Measurements from ENCODE around the gene CSE1L. TPM values are rescaled to one million over a fixed set of nuclear protein-coding genes. Genes with fewer than 3 reads are reported as not detected.
"Not testable (repeated sequence)": the region's sequence is repeated elsewhere in the genome, so short reads cannot be mapped to it uniquely, and the experiment has no call there.

CSE1L gene
- total and polyA plus RNA-seq, 2 experiments from 2014 or later: 163 to 326 TPM

GRCh38 chr20:49104979-49105547 is 59.0 kb downstream of the CSE1L start:
- H3K27me3 ChIP-seq (ENCODE audit: insufficient read depth); H3K4me3 Mint-ChIP-seq; H3K4me2 ChIP-seq; H3K79me2 ChIP-seq (replicated peaks; ENCODE audit: insufficient read depth); H3K27ac Mint-ChIP-seq; H2AFZ ChIP-seq; H3K9me3 Mint-ChIP-seq; H3K4me1 ChIP-seq (ENCODE audit: insufficient read depth); DNase-seq (ENCODE audit: low spot score); H3K4me3 ChIP-seq; ATAC-seq; H3K9me2 ChIP-seq (ENCODE audit: insufficient read depth): not testable (repeated sequence)
- peaks cover 28% of the 10 kb centered on the region for H3K36me3 ChIP-seq (ENCODE audit: insufficient read depth)
- peaks cover 43% of the 10 kb centered on the region for H3F3A ChIP-seq (replicated peaks; ENCODE audit: low read depth)
- peak; percentile 35; the same call in 1 of the 2 replicates for TF ChIP-seq POLR2AphosphoS5 (IDR thresholded peaks at IDR 0.05; ENCODE audit: low read depth)
- Mint-ChIP-seq H3K36me3 (ENCODE audit: low read depth) (peaks cover 60% of the 10 kb centered on the region), H3K27me3 (ENCODE audit: insufficient read depth, low read depth, poor library complexity) (peaks cover 23% of the 10 kb centered on the region), H3K4me1 (peaks cover 10% of the 10 kb centered on the region; the same call in 2 of the 3 replicates)
- peak overlapping the region; percentile 67; the same call in 1 of the 2 replicates for H3K27ac ChIP-seq (ENCODE audit: low read depth)
- H4K20me1 ChIP-seq (replicated peaks; ENCODE audit: insufficient read depth): peaks cover 34% of the 10 kb centered on the region

GRCh38 chr20:49106328-49106727 is 60.2 kb downstream of the CSE1L start:
- H3K27me3 Mint-ChIP-seq (ENCODE audit: insufficient read depth, low read depth, poor library complexity): peaks cover 31% of the 10 kb centered on the region
- Histone ChIP-seq H3F3A (replicated peaks; ENCODE audit: low read depth) (peaks cover 37% of the 10 kb centered on the region), H3K4me2 (no peak overlapping the region), H3K4me1 (ENCODE audit: insufficient read depth) (no peaks in the 10 kb centered on the region), H3K4me3 (no peak overlapping the region), H3K9me2 (ENCODE audit: insufficient read depth) (peaks cover 3% of the 10 kb centered on the region; the same call in 1 of the 2 replicates), H3K27ac (ENCODE audit: low read depth) (peak overlapping the region; percentile 67), H3K27me3 (ENCODE audit: insufficient read depth) (no peaks in the 10 kb centered on the region), H2AFZ (no peak overlapping the region), H3K79me2 (replicated peaks; ENCODE audit: insufficient read depth) (peaks cover 3% of the 10 kb centered on the region; the same call in 1 of the 2 replicates), H4K20me1 (replicated peaks; ENCODE audit: insufficient read depth) (peaks cover 25% of the 10 kb centered on the region), H3K36me3 (ENCODE audit: insufficient read depth) (peaks cover 23% of the 10 kb centered on the region)
- H3K4me3 Mint-ChIP-seq: no peak overlapping the region
- peaks cover 55% of the 10 kb centered on the region for H3K36me3 Mint-ChIP-seq (ENCODE audit: low read depth)
- no peak overlapping the region; the same call in 1 of the 2 replicates for H3K27ac Mint-ChIP-seq
- DNase-seq (ENCODE audit: low spot score) (no peak), ATAC-seq (no peak; the same call in 2 of the 3 replicates)
- peaks cover 3% of the 10 kb centered on the region; the same call in 1 of the 3 replicates for H3K9me3 Mint-ChIP-seq
- peaks cover 10% of the 10 kb centered on the region; the same call in 2 of the 3 replicates for H3K4me1 Mint-ChIP-seq
- TF ChIP-seq CTCF (conservative IDR thresholded peaks at IDR 0.05; ENCODE audit: low read depth in 2 of 2) (no peak), REST (IDR thresholded peaks at IDR 0.05; ENCODE audit: unreplicated experiment) (no peak), POLR2AphosphoS5 (IDR thresholded peaks at IDR 0.05; ENCODE audit: low read depth) (no peak), JUNB (IDR thresholded peaks at IDR 0.05; ENCODE audit: unreplicated experiment) (no peak), EZH2 (IDR thresholded peaks at IDR 0.05; ENCODE audit: low read depth, unreplicated experiment) (no peak), STAT1 (IDR thresholded peaks at IDR 0.05; ENCODE audit: unreplicated experiment) (no peak), ZNF462 (CRISPR knock-in tag; IDR thresholded peaks at IDR 0.05) (no peak), EZH2phosphoT487 (IDR thresholded peaks at IDR 0.05; ENCODE audit: unreplicated experiment) (no peak)
